ENCODE results near the gene ROPN1B.
"Not testable (repeated sequence)": the region's sequence is repeated elsewhere in the genome, so short reads cannot be mapped to it uniquely, and the experiment has no call there.

The ROPN1B gene

GRCh38 chr3:125958511-125959316 is 10.3 kb upstream of the ROPN1B start:
- DNase-seq = no peak

GRCh38 chr3:125959317-125960065 is 9.5 kb upstream of the ROPN1B start:
- no peak for DNase-seq

GRCh38 chr3:125960066-125960424 is 8.9 kb upstream of the ROPN1B start:
- no peak for DNase-seq

GRCh38 chr3:125960456-125961288 is 8.3 kb upstream of the ROPN1B start:
- no peak for DNase-seq

GRCh38 chr3:125961289-125961589 is 7.7 kb upstream of the ROPN1B start:
- DNase-seq = no peak

- not testable (repeated sequence) for DNase-seq
These were observed 5.1 kb upstream of the ROPN1B start for GRCh38 chr3:125963834-125964233.

- no peak for DNase-seq
These were observed 3.5 kb upstream of the ROPN1B start for GRCh38 chr3:125965505-125965904.

GRCh38 chr3:125967156-125967555 is 1.8 kb upstream of the ROPN1B start:
- DNase-seq = no peak

GRCh38 chr3:125968121-125968520 is 857 bp upstream of the ROPN1B start:
- DNase-seq = not testable (repeated sequence)

GRCh38 chr3:125971997-125972944 is 3.3 kb downstream of the ROPN1B start:
- peak; percentile 5 for DNase-seq

- DNase-seq = not testable (repeated sequence)
These were observed 6.4 kb downstream of the ROPN1B start for GRCh38 chr3:125975245-125976002.

- not testable (repeated sequence) for DNase-seq
These were observed 7.0 kb downstream of the ROPN1B start for GRCh38 chr3:125976003-125976390.

- DNase-seq = not testable (repeated sequence)
These were observed 8.1 kb downstream of the ROPN1B start for GRCh38 chr3:125977104-125977503.

GRCh38 chr3:125984951-125985350 is 16.0 kb downstream of the ROPN1B start:
- not testable (repeated sequence) for DNase-seq

GRCh38 chr3:125990253-125990970 is 21.4 kb downstream of the ROPN1B start:
- peak; percentile 66 for DNase-seq

- DNase-seq = not testable (repeated sequence)
These were observed 27.8 kb downstream of the ROPN1B start for GRCh38 chr3:125996751-125997150.

GRCh38 chr3:126002189-126002588 is 33.2 kb downstream of the ROPN1B start:
- no peak for DNase-seq

- no peak for DNase-seq
These were observed 34.6 kb downstream of the ROPN1B start for GRCh38 chr3:126003447-126004190.

- no peak for DNase-seq
These were observed 35.2 kb downstream of the ROPN1B start for GRCh38 chr3:126004217-126004616.

- DNase-seq = no peak
These were observed 35.7 kb downstream of the ROPN1B start for GRCh38 chr3:126004692-126005091.

Data from activated T-cell treated with anti-CD3 and anti-CD28 coated beads for 4 hours (primary cell).